B cell (primary cell): Measurements from ENCODE around the gene SEC24B. TPM values are rescaled to one million over a fixed set of nuclear protein-coding genes. Genes with fewer than 3 reads are reported as not detected.

Source experiments
- ATAC-seq: fragments of 200-7000 bp; cut with Tn5 transposase; one replicate; pipeline ENCODE4 v1.10.0; 2021; ENCODE audit warnings: low read depth, mild to moderate bottlenecking, moderate number of reproducible peaks, moderate library complexity
- CTCF ChIA-PET: fragments of 350-600 bp; sonication (Branson Sonifier 250); formaldehyde crosslinking; loops from one replicate; lab custom pipeline; 2021; ENCODE audit warnings: antibody characterized with exemption, inconsistent platforms; lab: Charles Lee
- POLR2A ChIA-PET: fragments of 350-600 bp; sonication (Branson Sonifier 250); formaldehyde crosslinking; loops from one replicate; lab custom pipeline; 2021; ENCODE audit warnings: antibody characterized with exemption; lab: Charles Lee
- DNase-seq: peaks from one replicate; pipeline ENCODE4 v3.0.0; 2013
- H2AFZ ChIP-seq: 2 replicates; pipeline ENCODE4 v1.6.1; 2012; ENCODE audit warnings: mild to moderate bottlenecking, low read depth, low read length; ENCODE audit not compliant: insufficient read depth, poor library complexity, severe bottlenecking
- H3K27ac ChIP-seq, 2 donors: 1 replicate in 1 of 2; 2 replicates in 1 of 2; pipeline ENCODE4 v1.5.1; 2012 to 2013; ENCODE audit warnings: low read length in 2 of 2, mild to moderate bottlenecking in 2 of 2, moderate library complexity in 1 of 2
- H3K27me3 ChIP-seq, 4 experiments: fragments of 200-600 bp in 1 of 4; sonication (generic) in 1 of 4; replicated peaks in 1 of 4; 1 replicate in 2 of 4; 2 replicates in 2 of 4; pipeline versions ENCODE4 v1.6.1 to v1.7.0; 2013 to 2016; ENCODE audit warnings: low read length in 3 of 4, mild to moderate bottlenecking in 2 of 4, mixed read lengths in 1 of 4, moderate library complexity in 1 of 4; ENCODE audit not compliant: insufficient read depth in 4 of 4, control insufficient read depth in 3 of 4; ENCODE audit errors: control extremely low read depth in 1 of 4
- H3K36me3 ChIP-seq, 2 experiments: replicated peaks in 1 of 2; 1 replicate in 1 of 2; 2 replicates in 1 of 2; pipeline versions ENCODE4 v1.6.1 to v1.7.1; 2013; ENCODE audit warnings: low read length in 1 of 2; ENCODE audit not compliant: insufficient read depth in 2 of 2, control insufficient read depth in 1 of 2; ENCODE audit errors: control extremely low read depth in 1 of 2, extremely low read depth in 1 of 2
- H3K4me1 ChIP-seq, 2 donors: fragments of 200-600 bp in 1 of 2; sonication (generic) in 1 of 2; 1 replicate in 1 of 2; 2 replicates in 1 of 2; pipeline versions ENCODE4 v1.5.1 to v1.6.1; 2013 to 2017; ENCODE audit warnings: low read length in 2 of 2; ENCODE audit not compliant: control insufficient read depth in 2 of 2, insufficient read depth in 2 of 2
- H3K4me2 ChIP-seq: replicated peaks from 2 replicates; pipeline ENCODE3; 2012; ENCODE audit warnings: mild to moderate bottlenecking, low read depth, low read length; ENCODE audit not compliant: poor library complexity, severe bottlenecking
- H3K4me3 ChIP-seq, 5 experiments: fragments of 200-600 bp in 1 of 5; sonication (generic) in 1 of 5; 1 replicate in 3 of 5; 2 replicates in 2 of 5; pipeline versions ENCODE4 v1.5.1 to v1.7.0; 2011 to 2016; ENCODE audit warnings: low read length in 4 of 5, mild to moderate bottlenecking in 4 of 5, low read depth in 2 of 5, control low read depth in 1 of 5, moderate library complexity in 1 of 5; ENCODE audit not compliant: insufficient read depth in 1 of 5; ENCODE audit errors: control extremely low read depth in 1 of 5, extremely low read depth in 1 of 5
- H3K79me2 ChIP-seq: fragments of 200-600 bp; sonication (generic); one replicate; pipeline ENCODE4 v1.6.0; 2016; ENCODE audit warnings: low read length; ENCODE audit not compliant: control insufficient read depth, insufficient read depth
- H3K9ac ChIP-seq: fragments of 200-600 bp; sonication (generic); 2 replicates; pipeline ENCODE4 v1.6.1; 2017; ENCODE audit warnings: mild to moderate bottlenecking, low read length, moderate library complexity
- H3K9me3 ChIP-seq, 3 donors: one replicate each; pipeline versions ENCODE4 v1.6.1 to v1.7.1; 2013; ENCODE audit warnings: low read length in 2 of 3; ENCODE audit not compliant: control insufficient read depth in 2 of 3, insufficient read depth in 1 of 3; ENCODE audit errors: control extremely low read depth in 1 of 3
- H4K20me1 ChIP-seq: 2 replicates; pipeline ENCODE4 v1.6.0; 2012; ENCODE audit warnings: mild to moderate bottlenecking, low read length; ENCODE audit not compliant: insufficient read depth, control insufficient read depth, poor library complexity, severe bottlenecking
- H3K27ac Mint-ChIP-seq: one replicate; pipeline ENCODE4 v1.8.0; 2021; ENCODE audit warnings: mixed read lengths
- H3K27me3 Mint-ChIP-seq: one replicate; pipeline ENCODE4 v1.8.0; 2021; ENCODE audit warnings: mixed read lengths
- H3K4me1 Mint-ChIP-seq: one replicate; pipeline ENCODE4 v1.8.0; 2021; ENCODE audit warnings: mixed read lengths
- H3K4me3 Mint-ChIP-seq: one replicate; pipeline ENCODE4 v1.8.0; 2021; ENCODE audit warnings: mixed read lengths
- H3K9me3 Mint-ChIP-seq: one replicate; pipeline ENCODE4 v1.8.0; 2022; ENCODE audit warnings: mixed read lengths; ENCODE audit not compliant: insufficient read depth
- CTCF ChIP-seq: fragments of 200-600 bp; IDR thresholded peaks from one replicate; pipeline ENCODE4 v1.8.0; 2022; ENCODE audit warnings: antibody characterized with exemption, mild to moderate bottlenecking
- EZH2 ChIP-seq: IDR thresholded peaks from 2 replicates; pipeline ENCODE4 v1.6.1; 2012; ENCODE audit warnings: borderline replicate concordance, low read depth, mild to moderate bottlenecking, moderate library complexity, low read length; ENCODE audit not compliant: insufficient read depth, poor library complexity, severe bottlenecking
- WGBS: methylation state at CpG from one replicate; pipeline ENCODE4 v1.1.5; 2013; ENCODE audit warnings: missing lambda C conversion rate; ENCODE audit not compliant: insufficient coverage; 5-methylcytosine and 5-hydroxymethylcytosine counted together
- intact Hi-C: fragments of 100-400 bp; cut with micrococcal nuclease; formaldehyde crosslinking; loops from one replicate; pipeline ENCODE4 v1.10.0; 2022
- polyA plus RNA-seq: library from polyadenylated mRNA; depleted of rRNA; stranded (reverse); fragments of >200 nt; gene quantifications from 2 replicates; pipeline ENCODE4 v1.2.3, GENCODE V29; 2012
- total RNA-seq, 2 donors: library from RNA; stranded (reverse); fragments of 120-200 nt in 1 of 2; gene quantifications; 1 replicate in 1 of 2; 2 replicates in 1 of 2; pipeline versions ENCODE4 v1.2.3 to v1.2.4, GENCODE V29; 2013 to 2022

SEC24B gene
- total and polyA plus RNA-seq, 2 donors (not counting 1 experiment from before 2014, with no cell fraction given): 22.6 to 46.4 TPM

DNA sequence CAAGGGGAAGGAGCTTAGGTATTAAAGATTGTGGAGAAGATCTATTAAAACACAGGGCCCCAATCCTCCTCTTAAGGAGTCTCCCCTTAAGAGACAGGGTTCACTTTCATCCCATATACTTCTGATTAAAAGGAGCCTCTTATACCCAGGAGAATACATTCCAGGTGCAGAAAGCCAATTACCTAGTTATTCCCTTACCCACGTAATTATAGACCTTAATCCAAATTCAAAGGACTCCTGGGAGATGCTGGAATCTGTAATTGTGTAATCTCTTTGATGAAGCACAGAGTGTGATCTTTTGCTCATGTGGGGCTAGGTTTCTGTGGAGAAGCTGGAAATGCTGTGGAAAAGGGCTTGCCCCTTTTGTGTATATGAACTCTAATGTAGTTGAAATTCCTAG lies 1.4 kb upstream of the SEC24B start:
- H3K27me3 ChIP-seq: no peaks in the 10 kb centered on the region
- Mint-ChIP-seq H3K27me3 (no peaks in the 10 kb centered on the region), H3K27ac (peak overlapping the region; percentile 94), H3K9me3 (no peaks in the 10 kb centered on the region), H3K4me1 (peaks cover 40% of the 10 kb centered on the region), H3K4me3 (peak overlapping the region; percentile 88)
- no CpG with 5 or more reads among the region's 1 CpG for WGBS
- TF ChIP-seq EZH2: no peak
- TF ChIP-seq CTCF: no peak
- ChIA-PET POLR2A (no interaction called here), CTCF (interaction anchor here (1.0 to 4.3 kb wide), 10 partner anchors 9 to 566 kb away, joined by 3 to 55 read pairs (median 6); partner anchors contain the start of genes GAR1 and RRH)
- H3K9me3 ChIP-seq: no peaks in the 10 kb centered on the region
- intact Hi-C loops: loop anchor here (2.0 to 10.0 kb wide), 4 partner anchors 765 to 1707 kb away; partner anchors contain the start of genes ELOVL6, OSTC, PAPSS1 and RPL34
- no peak overlapping the region for H3K27ac ChIP-seq
- no peak for DNase-seq
- peaks cover 53% of the 10 kb centered on the region for H3K79me2 ChIP-seq
- H3K4me3 ChIP-seq: no peak overlapping the region
- peaks cover 17% of the 10 kb centered on the region for H4K20me1 ChIP-seq
- no peaks in the 10 kb centered on the region for H3K36me3 ChIP-seq
- H3K9ac ChIP-seq: no peak overlapping the region
- H3K4me2 ChIP-seq: no peak overlapping the region
- H2AFZ ChIP-seq: peak overlapping the region; percentile 83
- peaks cover 20 to 23% of the 10 kb centered on the region in 2 donors for H3K4me1 ChIP-seq
- ATAC-seq: no peak

GRCh38 chr4:109432696-109433095 lies 919 bp upstream of the SEC24B start:
- ChIA-PET POLR2A (interaction anchor here (0.6 to 1.4 kb wide), 3 partner anchors 128 to 382 kb away, joined by 3 to 9 read pairs (median 3); partner anchors contain the start of gene MCUB), CTCF (interaction anchor here (0.6 to 4.3 kb wide), 18 partner anchors 9 to 566 kb away, joined by 3 to 55 read pairs (median 4); partner anchors contain the start of genes GAR1, PLA2G12A and RRH)
- Histone ChIP-seq H3K4me1 (peaks cover 20 to 23% of the 10 kb centered on the region in 2 donors), H3K79me2 (peaks cover 58% of the 10 kb centered on the region), H3K4me3 (peak overlapping the region; percentile 63 to 86 (median 70)), H3K9ac (peak overlapping the region; percentile 85), H3K27ac (peak overlapping the region; percentile 91 to 92), H3K36me3 (no peaks in the 10 kb centered on the region), H4K20me1 (peaks cover 22% of the 10 kb centered on the region), H3K9me3 (no peaks in the 10 kb centered on the region), H2AFZ (peak overlapping the region; percentile 83), H3K4me2 (peak overlapping the region; percentile 84), H3K27me3 (no peaks in the 10 kb centered on the region)
- Mint-ChIP-seq H3K4me1 (peaks cover 43% of the 10 kb centered on the region), H3K27me3 (no peaks in the 10 kb centered on the region), H3K4me3 (peak overlapping the region; percentile 88), H3K9me3 (no peaks in the 10 kb centered on the region), H3K27ac (peak overlapping the region; percentile 94)
- DNase-seq (peak; percentile 32), ATAC-seq (no peak)
- intact Hi-C loops: loop anchor here (1.0 to 10.0 kb wide), 10 partner anchors 10 to 1708 kb away; partner anchors contain the start of genes CASP6, ELOVL6, GAR1 and OSTC
- WGBS: no CpG with 5 or more reads among the region's 3 CpGs
- TF ChIP-seq CTCF (no peak), EZH2 (no peak)
